AG09319 (cell line): ENCODE data around the gene NRP2.

Experiments
- DNase-seq: peaks from one replicate; pipeline ENCODE4 v3.0.0-alpha.2; 2010; ENCODE audit warnings: low read depth; ENCODE audit errors: extremely low read depth
- CTCF ChIP-seq: IDR thresholded peaks from 2 replicates; pipeline ENCODE4 v1.5.1; 2011; ENCODE audit warnings: low read depth, mild to moderate bottlenecking, inconsistent platforms, low read length, moderate library complexity

Gene NRP2

GRCh38 chr2:205836477-205837221 is 154.3 kb downstream of the NRP2 start:
- TF ChIP-seq CTCF = no peak
- DNase-seq = no peak

- DNase-seq = no peak
- TF ChIP-seq CTCF = no peak
Measured at GRCh38 chr2:205837663-205838062, 155.4 kb downstream of the NRP2 start.

GRCh38 chr2:205845446-205845845 is 163.1 kb downstream of the NRP2 start:
- DNase-seq = no peak
- TF ChIP-seq CTCF = no peak
